Measurements from ENCODE around the gene GFRA4.
"Not testable (repeated sequence)": the region's sequence is repeated elsewhere in the genome, so short reads cannot be mapped to it uniquely, and the experiment has no call there.

Gene GFRA4

GRCh38 chr20:3615171-3615840 is 47.9 kb downstream of the GFRA4 start:
- H3K4me1 ChIP-seq (ENCODE audit: control insufficient read depth, insufficient read depth, low read length), result peaks cover 13% of the 10 kb centered on the region
- H3K4me3 ChIP-seq (ENCODE audit: low read depth, low read length); POLR2A ChIA-PET; H3K36me3 ChIP-seq (ENCODE audit: control insufficient read depth in 2 of 2, insufficient read depth in 1 of 2, low read length in 2 of 2); H3K27ac ChIP-seq (ENCODE audit: extremely low read depth, low read depth, low read length); H3K9me3 ChIP-seq (ENCODE audit: control insufficient read depth, insufficient read depth, low read depth, low read length): not testable (repeated sequence)
- CTCF ChIA-PET, result interaction anchor here (0.6 to 0.7 kb wide), 3 partner anchors 72 to 1562 kb away, joined by 3 read pairs; no protein-coding TSS in a partner anchor

- H3K9me3 ChIP-seq (ENCODE audit: control insufficient read depth, insufficient read depth, low read depth, low read length), result no peaks in the 10 kb centered on the region
- ChIA-PET CTCF (interaction anchor here (0.7 kb wide), 1 partner anchor 1562 kb away, joined by 3 read pairs; no protein-coding TSS in a partner anchor), POLR2A (interaction anchor here (0.6 kb wide), 1 partner anchor 207 kb away, joined by 5 read pairs; no protein-coding TSS in a partner anchor)
- TF ChIP-seq ZNF132 (tag by site-specific recombination; IDR thresholded peaks at IDR 0.05; ENCODE audit: borderline replicate concordance), result no peak
- TF ChIP-seq, protein P1, sequence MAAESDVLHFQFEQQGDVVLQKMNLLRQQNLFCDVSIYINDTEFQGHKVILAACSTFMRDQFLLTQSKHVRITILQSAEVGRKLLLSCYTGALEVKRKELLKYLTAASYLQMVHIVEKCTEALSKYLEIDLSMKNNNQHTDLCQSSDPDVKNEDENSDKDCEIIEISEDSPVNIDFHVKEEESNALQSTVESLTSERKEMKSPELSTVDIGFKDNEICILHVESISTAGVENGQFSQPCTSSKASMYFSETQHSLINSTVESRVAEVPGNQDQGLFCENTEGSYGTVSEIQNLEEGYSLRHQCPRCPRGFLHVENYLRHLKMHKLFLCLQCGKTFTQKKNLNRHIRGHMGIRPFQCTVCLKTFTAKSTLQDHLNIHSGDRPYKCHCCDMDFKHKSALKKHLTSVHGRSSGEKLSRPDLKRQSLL (tag by site-specific recombination; IDR thresholded peaks at IDR 0.05), result no peak
- TF ChIP-seq SP7 (tag by site-specific recombination; IDR thresholded peaks at IDR 0.05), result no peak
- TF ChIP-seq BCL11A (tag by site-specific recombination; IDR thresholded peaks at IDR 0.05; ENCODE audit: low read depth), result no peak
- TF ChIP-seq, protein P2, sequence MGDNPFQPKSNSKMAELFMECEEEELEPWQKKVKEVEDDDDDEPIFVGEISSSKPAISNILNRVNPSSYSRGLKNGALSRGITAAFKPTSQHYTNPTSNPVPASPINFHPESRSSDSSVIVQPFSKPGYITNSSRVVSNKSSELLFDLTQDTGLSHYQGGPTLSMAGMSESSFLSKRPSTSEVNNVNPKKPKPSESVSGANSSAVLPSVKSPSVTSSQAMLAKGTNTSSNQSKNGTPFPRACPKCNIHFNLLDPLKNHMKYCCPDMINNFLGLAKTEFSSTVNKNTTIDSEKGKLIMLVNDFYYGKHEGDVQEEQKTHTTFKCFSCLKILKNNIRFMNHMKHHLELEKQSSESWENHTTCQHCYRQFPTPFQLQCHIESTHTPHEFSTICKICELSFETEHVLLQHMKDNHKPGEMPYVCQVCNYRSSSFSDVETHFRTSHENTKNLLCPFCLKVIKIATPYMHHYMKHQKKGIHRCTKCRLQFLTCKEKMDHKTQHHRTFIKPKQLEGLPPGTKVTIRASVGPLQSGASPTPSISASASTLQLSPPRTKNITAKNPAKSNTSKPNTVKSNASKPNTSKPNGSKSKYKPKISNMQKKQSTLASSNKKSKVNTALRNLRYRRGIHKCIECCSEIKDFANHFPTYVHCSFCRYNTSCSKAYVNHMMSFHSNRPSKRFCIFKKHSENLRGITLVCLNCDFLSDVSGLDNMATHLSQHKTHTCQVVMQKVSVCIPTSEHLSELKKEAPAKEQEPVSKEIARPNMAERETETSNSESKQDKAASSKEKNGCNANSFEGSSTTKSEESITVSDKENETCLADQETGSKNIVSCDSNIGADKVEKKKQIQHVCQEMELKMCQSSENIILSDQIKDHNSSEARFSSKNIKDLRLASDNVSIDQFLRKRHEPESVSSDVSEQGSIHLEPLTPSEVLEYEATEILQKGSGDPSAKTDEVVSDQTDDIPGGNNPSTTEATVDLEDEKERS (tag by site-specific recombination; IDR thresholded peaks at IDR 0.05), result no peak
- TF ChIP-seq, protein P3, sequence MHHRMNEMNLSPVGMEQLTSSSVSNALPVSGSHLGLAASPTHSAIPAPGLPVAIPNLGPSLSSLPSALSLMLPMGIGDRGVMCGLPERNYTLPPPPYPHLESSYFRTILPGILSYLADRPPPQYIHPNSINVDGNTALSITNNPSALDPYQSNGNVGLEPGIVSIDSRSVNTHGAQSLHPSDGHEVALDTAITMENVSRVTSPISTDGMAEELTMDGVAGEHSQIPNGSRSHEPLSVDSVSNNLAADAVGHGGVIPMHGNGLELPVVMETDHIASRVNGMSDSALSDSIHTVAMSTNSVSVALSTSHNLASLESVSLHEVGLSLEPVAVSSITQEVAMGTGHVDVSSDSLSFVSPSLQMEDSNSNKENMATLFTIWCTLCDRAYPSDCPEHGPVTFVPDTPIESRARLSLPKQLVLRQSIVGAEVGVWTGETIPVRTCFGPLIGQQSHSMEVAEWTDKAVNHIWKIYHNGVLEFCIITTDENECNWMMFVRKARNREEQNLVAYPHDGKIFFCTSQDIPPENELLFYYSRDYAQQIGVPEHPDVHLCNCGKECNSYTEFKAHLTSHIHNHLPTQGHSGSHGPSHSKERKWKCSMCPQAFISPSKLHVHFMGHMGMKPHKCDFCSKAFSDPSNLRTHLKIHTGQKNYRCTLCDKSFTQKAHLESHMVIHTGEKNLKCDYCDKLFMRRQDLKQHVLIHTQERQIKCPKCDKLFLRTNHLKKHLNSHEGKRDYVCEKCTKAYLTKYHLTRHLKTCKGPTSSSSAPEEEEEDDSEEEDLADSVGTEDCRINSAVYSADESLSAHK (tag by site-specific recombination; IDR thresholded peaks at IDR 0.05), result no peak
- no peak for TF ChIP-seq ZNF157 (tag by site-specific recombination; IDR thresholded peaks at IDR 0.05)
- TF ChIP-seq ZFP41 (tag by site-specific recombination; IDR thresholded peaks at IDR 0.05; ENCODE audit: borderline replicate concordance), result no peak
- TF ChIP-seq ZNF549 (tag by site-specific recombination; IDR thresholded peaks at IDR 0.05), result no peak
- no peak for TF ChIP-seq ZNF19 (tag by site-specific recombination; IDR thresholded peaks at IDR 0.05; ENCODE audit: low read depth)
- no peak for TF ChIP-seq ZXDB (tag by site-specific recombination; IDR thresholded peaks at IDR 0.05)
- no peak for TF ChIP-seq ZBTB44 (tag by site-specific recombination; IDR thresholded peaks at IDR 0.05)
- TF ChIP-seq ZNF610 (tag by site-specific recombination; IDR thresholded peaks at IDR 0.05; ENCODE audit: borderline replicate concordance), result no peak
- H3K4me3 ChIP-seq (ENCODE audit: low read depth, low read length), result no peak overlapping the region
- peaks cover 13% of the 10 kb centered on the region for H3K4me1 ChIP-seq (ENCODE audit: control insufficient read depth, insufficient read depth, low read length)
- no peaks in the 10 kb centered on the region for H3K36me3 ChIP-seq (ENCODE audit: control insufficient read depth in 2 of 2, insufficient read depth in 1 of 2, low read length in 2 of 2)
- H3K27ac ChIP-seq (ENCODE audit: extremely low read depth, low read depth, low read length), result no peak overlapping the region
Observed at GRCh38 chr20:3614466-3614865, 48.7 kb downstream of the GFRA4 start.
